GM04504 (cell line): Measurements from ENCODE around the gene DTX3.
"Not testable (repeated sequence)": the region's sequence is repeated elsewhere in the genome, so short reads cannot be mapped to it uniquely, and the experiment has no call there.

Source experiments
- DNase-seq: peaks from one replicate; pipeline ENCODE4 v3.0.0-alpha.2; 2012; ENCODE audit warnings: low read depth

The DTX3 gene

GRCh38 chr12:57632073-57632957 is 27.7 kb downstream of the DTX3 start:
- no peak for DNase-seq

- DNase-seq, result no peak
These were observed 28.6 kb downstream of the DTX3 start, which contains the start of gene B4GALNT1 for GRCh38 chr12:57632958-57633840. Gene B4GALNT1 (minus strand): TSS chr12:57633201. CDS start chr12:57632132, 1,069 bp downstream.

GRCh38 chr12:57636731-57637130 is 32.1 kb downstream of the DTX3 start:
- not testable (repeated sequence) for DNase-seq

GRCh38 chr12:57637364-57637763 is 32.7 kb downstream of the DTX3 start:
- DNase-seq, result no peak

GRCh38 chr12:57638096-57638495 is 33.5 kb downstream of the DTX3 start:
- no peak for DNase-seq

- DNase-seq, result no peak
These were observed 35.8 kb downstream of the DTX3 start for GRCh38 chr12:57640175-57641042.

GRCh38 chr12:57641699-57642442 is 37.2 kb downstream of the DTX3 start:
- DNase-seq, result no peak

GRCh38 chr12:57645990-57646658 is 41.5 kb downstream of the DTX3 start:
- DNase-seq, result not testable (repeated sequence)

- not testable (repeated sequence) for DNase-seq
These were observed 42.0 kb downstream of the DTX3 start for GRCh38 chr12:57646659-57647049.

- no peak for DNase-seq
These were observed 49.4 kb downstream of the DTX3 start for GRCh38 chr12:57654042-57654441.

GRCh38 chr12:57655541-57656240 is 51.1 kb downstream of the DTX3 start:
- no peak for DNase-seq

GRCh38 chr12:57656408-57656807 is 51.8 kb downstream of the DTX3 start:
- not testable (repeated sequence) for DNase-seq

GRCh38 chr12:57657744-57658143 is 53.1 kb downstream of the DTX3 start:
- no peak for DNase-seq

GRCh38 chr12:57658890-57659289 is 54.3 kb downstream of the DTX3 start:
- DNase-seq, result no peak
